GM18858 (cell line): ENCODE data around the gene FAM131A.

Experiments used
- ATAC-seq: cut with Tn5 transposase; IDR thresholded peaks from one replicate; pipeline ENCODE4 v1.9.1; 2021; ENCODE audit not compliant: unreplicated experiment

Gene FAM131A, protein sequence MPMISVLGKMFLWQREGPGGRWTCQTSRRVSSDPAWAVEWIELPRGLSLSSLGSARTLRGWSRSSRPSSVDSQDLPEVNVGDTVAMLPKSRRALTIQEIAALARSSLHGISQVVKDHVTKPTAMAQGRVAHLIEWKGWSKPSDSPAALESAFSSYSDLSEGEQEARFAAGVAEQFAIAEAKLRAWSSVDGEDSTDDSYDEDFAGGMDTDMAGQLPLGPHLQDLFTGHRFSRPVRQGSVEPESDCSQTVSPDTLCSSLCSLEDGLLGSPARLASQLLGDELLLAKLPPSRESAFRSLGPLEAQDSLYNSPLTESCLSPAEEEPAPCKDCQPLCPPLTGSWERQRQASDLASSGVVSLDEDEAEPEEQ

DNA sequence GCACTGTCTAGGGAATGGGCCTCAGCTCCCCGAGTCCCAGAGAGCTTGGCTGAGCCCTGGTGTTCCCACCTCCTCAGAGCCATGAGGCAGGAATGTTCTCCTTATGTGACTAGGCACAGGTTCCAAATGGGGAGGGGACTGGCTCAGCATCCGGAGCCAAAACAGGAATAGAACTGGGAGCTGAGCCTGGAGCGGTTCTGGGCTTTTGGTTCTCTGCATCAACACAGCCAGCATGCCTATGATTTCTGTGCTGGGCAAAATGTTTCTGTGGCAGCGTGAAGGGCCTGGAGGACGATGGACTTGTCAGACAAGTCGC, at the start of gene FAM131A:
Gene FAM131A, plus strand, starts transcription at position 202 of the 316 bp plus-strand sequence. Its CDS starts 31 bp downstream, at position 233.
- no peak for ATAC-seq

DNA sequence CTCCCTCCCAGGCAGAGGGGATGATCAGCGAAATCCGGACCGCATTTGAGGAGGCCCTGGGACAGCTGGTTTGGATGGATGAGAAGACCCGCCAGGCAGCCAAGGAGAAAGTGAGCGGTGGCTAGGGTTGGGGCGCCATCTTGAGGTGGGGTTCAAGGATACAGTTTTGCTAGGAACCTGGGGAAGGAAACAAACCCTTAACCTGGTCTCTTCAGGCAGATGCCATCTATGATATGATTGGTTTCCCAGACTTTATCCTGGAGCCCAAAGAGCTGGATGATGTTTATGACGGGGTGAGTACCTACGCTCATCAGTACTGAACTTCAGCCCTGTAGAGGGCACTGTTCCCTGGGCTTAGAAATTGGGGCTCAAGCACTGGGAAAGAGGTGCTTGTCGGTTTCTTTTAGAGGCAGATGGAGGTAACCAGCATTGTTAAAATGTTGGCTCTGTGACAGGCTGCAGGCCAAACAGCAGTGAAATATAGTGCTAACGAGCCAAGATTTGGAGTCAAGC, 47.9 kb upstream of the FAM131A start:
- ATAC-seq = no peak

DNA sequence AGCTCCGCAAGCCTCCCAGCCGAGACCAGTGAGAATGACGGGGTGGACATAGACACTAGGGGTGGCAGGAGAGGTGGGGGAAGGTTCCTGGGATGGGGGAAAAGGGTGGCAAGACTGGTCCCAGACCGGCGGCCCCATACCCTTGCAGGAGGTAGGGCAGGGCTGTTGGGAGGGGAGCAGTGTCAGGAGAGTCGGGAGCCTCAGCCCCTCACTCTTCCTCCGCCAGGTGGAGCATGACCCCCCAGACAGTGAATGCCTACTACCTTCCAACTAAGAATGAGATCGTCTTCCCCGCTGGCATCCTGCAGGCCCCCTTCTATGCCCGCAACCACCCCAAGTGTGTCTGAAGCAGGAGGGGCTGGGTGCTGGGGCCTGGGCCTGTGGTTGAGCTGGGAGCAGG, 47.1 kb upstream of the FAM131A start:
- no peak for ATAC-seq

DNA sequence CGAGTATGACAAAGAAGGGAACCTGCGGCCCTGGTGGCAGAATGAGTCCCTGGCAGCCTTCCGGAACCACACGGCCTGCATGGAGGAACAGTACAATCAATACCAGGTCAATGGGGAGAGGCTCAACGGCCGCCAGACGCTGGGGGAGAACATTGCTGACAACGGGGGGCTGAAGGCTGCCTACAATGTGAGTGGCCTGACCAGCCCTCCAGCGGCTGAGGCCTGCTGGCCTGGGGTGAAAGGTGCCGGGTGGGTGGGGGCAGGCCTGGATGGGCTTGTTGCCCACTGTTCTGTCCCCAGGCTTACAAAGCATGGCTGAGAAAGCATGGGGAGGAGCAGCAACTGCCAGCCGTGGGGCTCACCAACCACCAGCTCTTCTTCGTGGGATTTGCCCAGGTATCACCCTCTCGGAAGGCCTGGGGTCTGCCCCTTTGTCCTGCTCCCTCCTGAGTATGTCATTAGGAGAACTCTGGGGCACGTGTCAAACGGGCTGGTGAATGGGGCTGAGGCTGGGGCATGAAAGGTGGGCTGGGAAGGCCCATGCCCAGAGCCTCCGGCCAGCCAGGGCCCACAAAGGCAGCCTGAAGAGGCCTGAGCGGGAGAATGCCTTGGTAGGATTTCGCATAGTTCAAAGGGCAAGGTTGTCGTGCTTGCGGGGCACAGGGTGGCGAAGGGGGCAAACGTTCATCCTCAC, 46.2 kb upstream of the FAM131A start:
- no peak for ATAC-seq

DNA sequence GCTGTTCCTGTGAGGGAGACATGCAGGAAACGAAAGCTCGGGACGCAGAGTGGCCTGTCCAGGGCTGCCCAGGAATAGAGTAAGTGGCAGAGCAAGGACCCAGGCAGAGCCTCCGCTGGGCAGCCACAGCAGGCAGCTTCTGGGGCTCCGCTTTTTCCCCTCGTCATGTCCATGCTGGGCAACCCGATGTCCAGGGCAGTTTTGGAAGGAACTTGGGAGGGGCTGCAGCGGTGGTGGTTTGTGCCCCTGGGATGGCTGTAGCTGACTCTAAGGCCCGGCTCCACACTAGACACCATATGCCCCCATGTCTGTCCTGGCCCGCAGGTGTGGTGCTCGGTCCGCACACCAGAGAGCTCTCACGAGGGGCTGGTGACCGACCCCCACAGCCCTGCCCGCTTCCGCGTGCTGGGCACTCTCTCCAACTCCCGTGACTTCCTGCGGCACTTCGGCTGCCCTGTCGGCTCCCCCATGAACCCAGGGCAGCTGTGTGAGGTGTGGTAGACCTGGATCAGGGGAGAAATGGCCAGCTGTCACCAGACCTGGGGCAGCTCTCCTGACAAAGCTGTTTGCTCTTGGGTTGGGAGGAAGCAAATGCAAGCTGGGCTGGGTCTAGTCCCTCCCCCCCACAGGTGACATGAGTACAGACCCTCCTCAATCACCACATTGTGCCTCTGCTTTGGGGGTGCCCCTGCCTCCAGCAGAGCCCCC, 45.5 kb upstream of the FAM131A start:
- ATAC-seq = no peak

DNA sequence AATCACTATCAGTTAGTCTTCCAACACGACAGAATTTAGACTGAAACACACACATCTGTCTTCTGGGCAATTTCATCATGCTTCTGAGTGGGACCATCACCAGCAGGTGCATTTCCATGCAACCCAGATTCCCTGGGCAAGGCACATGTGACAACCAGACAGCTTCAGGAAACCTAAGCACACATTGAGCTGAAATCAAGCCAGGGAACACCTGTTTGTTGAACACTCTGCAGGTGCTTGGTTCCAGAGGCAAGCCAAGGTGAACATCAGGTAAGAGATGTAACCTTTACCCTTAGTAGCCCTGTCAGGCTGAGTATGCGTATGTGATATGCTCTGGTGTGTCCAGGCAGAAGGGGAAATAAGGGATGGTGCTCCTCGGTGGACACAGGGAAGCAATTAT, 41.6 kb upstream of the FAM131A start:
- no peak for ATAC-seq

DNA sequence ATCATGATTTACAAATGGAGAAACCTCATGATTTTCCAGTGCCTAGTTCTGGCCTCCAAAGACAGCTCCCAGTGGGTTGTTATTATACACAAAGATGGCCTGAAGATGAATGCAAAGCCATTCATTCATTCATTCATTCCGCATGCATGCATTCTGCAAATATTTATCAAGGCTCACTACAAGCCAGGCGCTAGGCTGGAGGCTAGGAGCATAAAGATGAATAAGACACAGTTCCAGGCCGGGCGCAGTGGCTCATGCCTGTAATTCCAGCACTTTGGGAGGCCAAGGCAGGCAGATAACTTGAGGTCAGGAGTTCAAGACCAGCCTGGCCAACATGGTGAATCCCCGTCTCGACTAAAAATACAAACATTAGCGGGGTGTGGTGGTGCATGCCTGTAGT, 40.8 kb upstream of the FAM131A start:
- no peak for ATAC-seq

DNA sequence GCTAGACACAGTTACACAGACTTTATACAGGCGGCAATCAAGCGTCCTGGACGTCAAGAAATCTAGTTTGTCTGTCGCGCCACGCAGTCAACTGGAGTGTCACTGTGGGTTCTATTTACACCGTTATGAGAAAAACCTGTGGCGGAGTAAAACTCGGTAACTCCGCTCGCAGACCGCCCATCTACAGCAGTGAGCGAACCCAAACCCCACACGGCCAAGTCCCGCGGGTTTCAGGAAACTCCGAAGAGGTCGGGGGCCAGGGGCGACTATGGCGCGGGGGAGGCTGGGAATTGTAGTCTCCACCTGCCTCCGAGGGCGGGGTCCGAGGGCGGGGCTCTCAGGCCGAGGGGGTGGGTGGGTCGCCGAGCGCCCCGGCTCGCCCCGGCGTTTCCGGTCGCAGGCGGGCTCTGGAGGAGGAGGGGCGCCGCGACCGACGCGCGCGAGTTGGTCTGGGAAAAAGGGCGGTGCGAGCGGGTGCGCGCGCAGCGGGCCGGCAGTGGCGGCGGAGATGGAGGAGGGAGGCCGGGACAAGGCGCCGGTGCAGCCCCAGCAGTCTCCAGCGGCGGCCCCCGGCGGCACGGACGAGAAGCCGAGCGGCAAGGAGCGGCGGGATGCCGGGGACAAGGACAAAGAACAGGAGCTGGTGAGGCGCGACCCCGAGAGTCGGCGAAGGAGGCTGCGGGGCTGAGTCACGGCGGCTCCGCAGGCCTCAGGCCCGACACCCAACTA, 38.5 kb upstream of the FAM131A start, which contains the start of gene PSMD2:
Gene PSMD2, plus strand, starts transcription at position 483 of the 729 bp plus-strand sequence. Its CDS starts 26 bp downstream, at position 509.
- ATAC-seq = peak; percentile 88

DNA sequence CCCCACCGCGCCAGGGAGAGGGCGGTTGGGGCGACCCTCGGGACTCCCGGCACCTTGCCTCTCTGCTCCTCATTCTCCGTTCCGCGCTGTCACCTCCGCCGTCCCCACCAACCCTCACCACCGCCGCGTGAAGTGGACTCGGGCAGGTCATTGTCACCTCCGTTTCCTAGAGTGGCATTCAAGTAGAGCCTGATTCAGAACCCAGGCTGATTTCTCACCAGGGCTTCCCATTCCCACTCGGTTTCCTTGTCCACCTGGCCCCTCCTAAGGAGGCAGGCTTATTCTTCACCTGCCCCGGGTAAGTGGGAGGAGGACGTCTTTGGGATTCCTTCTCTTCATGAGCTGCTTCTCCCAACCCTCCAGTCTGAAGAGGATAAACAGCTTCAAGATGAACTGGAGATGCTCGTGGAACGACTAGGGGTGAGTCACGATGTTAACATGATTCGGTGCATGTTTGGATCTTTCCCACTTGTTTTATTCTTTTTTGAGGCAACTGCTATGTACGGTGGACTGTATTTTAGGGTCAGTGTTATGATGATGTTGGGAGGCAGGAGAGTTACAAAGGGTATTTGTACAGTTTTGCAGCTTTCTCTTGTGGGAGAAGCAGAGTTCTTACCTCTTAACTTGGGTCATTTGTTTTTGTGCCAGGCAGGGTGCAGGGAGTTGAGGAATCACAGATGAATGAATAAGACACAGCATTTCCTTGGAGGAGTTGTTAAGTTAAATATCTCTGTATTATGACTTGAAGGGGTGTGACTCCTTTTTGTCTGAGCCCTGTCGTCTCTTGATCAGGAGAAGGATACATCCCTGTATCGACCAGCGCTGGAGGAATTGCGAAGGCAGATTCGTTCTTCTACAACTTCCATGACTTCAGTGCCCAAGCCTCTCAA, 37.7 kb upstream of the FAM131A start:
- ATAC-seq = no peak

DNA sequence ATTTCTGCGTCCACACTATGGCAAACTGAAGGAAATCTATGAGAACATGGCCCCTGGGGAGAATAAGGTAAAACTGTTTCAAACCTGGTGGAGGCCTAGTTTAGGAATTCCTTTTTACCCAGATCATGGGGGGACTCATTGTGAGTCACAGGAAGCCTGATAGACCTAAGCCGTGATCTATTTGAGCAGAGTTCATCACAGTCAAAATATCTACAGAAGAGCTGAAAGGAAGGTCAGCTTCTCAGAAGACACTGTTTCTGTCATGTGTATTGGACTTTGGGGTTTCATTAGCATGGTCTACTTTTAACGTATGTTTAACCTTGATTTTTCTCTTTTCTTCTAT, 37.1 kb upstream of the FAM131A start:
- ATAC-seq = no peak

DNA sequence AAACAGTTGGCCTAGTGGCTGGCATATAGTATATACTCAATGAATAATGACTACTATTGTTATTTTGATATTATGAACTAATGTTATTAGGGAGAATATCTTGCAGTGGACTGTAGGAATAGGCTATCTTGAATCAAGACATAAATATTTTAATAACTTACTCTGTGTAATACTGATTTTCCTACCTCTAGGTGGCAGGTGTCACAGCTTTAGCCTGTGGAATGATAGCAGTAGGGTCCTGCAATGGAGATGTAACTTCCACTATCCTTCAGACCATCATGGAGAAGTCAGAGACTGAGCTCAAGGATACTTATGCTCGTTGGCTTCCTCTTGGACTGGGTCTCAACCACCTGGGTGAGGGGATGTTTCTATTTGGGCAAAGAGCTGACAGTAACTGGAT, 31.8 kb upstream of the FAM131A start:
- no peak for ATAC-seq

DNA sequence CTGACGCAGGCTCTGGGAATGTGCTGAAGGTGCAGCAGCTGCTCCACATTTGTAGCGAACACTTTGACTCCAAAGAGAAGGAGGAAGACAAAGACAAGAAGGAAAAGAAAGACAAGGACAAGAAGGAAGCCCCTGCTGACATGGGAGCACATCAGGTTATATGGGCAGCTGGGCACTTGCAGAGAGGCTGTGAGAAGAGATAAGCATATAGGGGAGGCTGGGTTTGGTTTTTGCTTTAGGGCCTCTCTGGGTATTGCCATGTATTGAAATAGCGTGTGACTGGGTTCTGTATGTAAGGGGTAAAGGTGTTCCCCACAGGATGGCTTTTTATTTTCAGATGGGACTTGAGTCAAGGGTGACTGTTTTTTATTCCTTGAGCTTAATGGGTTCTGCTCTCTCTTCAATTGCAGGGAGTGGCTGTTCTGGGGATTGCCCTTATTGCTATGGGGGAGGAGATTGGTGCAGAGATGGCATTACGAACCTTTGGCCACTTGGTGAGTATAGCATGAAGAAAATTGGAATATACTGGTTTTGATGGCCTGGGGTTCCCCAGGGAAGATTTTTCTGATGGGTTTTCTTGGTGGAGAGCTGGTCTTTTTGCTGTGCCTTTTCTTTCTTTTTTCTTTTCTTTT, 30.9 kb upstream of the FAM131A start:
- ATAC-seq = no peak

DNA sequence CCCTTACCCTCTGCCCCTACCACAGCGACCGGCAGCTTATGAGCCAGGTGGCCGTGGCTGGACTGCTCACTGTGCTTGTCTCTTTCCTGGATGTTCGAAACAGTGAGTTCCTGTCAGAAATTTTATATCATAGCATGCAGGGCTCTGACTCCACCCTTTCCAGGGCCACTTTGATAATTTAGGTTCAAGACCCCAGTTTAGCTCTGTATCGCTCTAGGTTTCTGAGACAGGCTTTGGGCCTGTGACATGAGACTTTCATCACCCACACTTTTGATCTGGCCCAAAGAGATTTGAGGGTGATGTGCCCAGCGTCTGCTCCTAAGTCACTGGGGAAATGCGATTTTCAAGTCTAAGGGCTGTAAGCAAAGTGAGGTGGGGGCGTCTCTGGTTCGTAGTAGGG, 29.5 kb upstream of the FAM131A start:
- no peak for ATAC-seq

DNA sequence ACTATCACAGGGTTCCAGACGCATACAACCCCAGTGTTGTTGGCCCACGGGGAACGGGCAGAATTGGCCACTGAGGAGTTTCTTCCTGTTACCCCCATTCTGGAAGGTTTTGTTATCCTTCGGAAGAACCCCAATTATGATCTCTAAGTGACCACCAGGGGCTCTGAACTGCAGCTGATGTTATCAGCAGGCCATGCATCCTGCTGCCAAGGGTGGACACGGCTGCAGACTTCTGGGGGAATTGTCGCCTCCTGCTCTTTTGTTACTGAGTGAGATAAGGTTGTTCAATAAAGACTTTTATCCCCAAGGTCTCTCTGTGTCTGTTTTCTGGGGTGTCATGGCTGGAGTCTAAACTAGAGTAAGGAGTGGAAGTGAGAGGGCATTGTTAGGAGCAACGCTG, 28.7 kb upstream of the FAM131A start:
- ATAC-seq = no peak

DNA sequence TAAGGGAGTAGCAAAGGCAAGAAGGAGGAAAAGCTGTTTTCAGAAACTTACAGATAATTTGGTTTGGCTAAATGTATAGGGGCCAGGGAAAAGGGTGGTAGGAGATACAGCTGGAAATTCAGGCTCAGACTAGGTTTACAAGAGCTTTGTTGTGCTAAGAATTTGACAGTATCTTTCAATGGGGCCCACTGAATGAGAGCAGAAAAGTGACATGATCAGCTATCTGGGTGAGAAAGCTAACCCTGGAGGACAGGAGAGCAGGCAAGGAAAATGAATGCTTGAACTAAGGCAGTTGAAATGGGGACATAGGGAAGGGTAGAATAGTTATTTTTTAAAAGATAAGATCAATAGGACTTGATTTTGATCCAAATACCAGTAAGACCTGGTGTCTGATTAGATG, 25.8 kb upstream of the FAM131A start:
- no peak for ATAC-seq

DNA sequence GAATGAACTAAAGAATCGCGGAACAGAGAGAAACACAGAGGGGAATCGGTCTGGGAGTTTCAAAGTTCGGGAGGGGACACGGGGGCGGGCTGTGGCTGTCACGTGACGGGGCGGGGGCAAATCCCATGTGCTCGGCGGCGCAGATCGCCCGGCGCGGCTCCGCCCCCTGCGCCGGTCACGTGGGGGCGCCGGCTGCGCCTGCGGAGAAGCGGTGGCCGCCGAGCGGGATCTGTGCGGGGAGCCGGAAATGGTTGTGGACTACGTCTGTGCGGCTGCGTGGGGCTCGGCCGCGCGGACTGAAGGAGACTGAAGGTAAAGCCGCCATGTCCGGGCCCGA, 23.1 kb upstream of the FAM131A start, which contains the start of gene EIF4G1:
Gene EIF4G1, plus strand, starts transcription at position 244 of the 337 bp plus-strand sequence. CDS start 1,191 bp downstream, outside the sequence.
- peak; percentile 77 for ATAC-seq

DNA sequence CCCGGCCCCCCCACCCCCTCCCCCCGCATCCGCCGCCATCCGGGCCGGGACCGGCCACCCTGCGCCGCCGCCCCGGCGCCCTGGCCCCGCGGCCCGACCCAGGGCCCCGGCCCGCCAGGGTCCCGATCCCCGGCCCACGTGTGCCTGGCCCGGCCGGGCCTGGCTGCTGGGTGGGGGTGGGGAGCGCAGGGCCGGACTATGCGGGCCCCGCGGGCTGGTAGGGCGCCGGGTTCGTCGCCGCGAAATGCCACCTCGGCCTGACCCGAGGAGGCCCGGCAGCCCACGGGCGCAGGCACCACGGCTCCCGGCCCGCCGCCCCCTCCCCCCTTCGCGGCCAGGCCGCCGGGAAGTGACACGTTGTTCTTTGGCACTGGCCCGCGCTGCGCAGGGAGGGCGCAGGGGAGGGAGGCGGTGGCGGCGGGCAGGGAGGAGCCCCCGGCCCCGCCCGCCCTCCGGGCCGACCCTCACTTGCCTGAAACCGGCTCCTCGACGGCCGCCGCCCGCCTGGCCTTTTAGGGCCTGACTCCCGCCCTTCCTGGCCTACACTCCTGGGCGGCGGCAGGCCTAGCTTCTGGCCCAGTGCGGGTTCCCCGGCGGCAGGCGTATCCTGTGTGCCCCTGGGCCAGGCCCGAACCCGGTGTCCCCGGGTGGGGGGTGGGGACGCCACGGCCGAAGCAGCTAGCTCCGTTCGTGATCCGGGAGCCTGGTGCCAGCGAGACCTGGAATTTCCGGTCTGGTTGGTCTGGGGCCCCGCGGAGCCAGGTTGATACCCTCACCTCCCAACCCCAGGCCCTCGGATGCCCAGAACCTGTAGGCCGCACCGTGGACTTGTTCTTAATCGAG, 22.5 kb upstream of the FAM131A start:
- ATAC-seq = peak; percentile 28

DNA sequence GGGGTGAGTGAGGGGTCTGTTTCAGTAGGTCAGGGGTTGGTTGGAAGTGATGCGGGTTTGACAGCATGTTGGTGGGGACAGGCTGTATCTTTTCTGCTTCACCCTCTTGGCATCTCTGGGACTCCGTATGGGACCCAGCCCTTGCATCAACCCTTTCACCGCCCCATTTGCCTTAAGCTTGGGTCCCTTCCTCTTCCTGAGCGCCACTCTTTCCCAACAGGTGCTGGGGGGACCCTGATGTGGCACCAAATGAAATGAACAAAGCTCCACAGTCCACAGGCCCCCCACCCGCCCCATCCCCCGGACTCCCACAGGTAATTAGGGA, 21.9 kb upstream of the FAM131A start:
- no peak for ATAC-seq
